Transverse colon (tissue), 4 donors: ENCODE results near the gene SIT1. TPM values are rescaled to one million over a fixed set of nuclear protein-coding genes. Genes with fewer than 3 reads are reported as not detected.

ENCODE experiments used
- DNase-seq: peaks from one replicate; pipeline ENCODE4 v3.0.0-alpha.2; 2019
- H3K27ac ChIP-seq, 4 donors: fragments of 200-600 bp; sonication (generic); 2 replicates each; pipeline ENCODE4 v1.5.1; 2016 to 2018; ENCODE audit warnings: inconsistent platforms in 4 of 4
- H3K27me3 ChIP-seq: fragments of 200-600 bp; sonication (generic); 2 replicates; pipeline ENCODE4 v1.5.1; 2017; ENCODE audit warnings: inconsistent platforms
- H3K36me3 ChIP-seq, 4 donors: fragments of 200-600 bp; sonication (generic); 2 replicates each; pipeline ENCODE4 v1.5.1; 2017 to 2019; ENCODE audit warnings: inconsistent platforms in 4 of 4
- H3K4me1 ChIP-seq, 4 donors: fragments of 200-600 bp; sonication (generic); 2 replicates each; pipeline ENCODE4 v1.5.1; 2017 to 2020; ENCODE audit warnings: inconsistent platforms in 4 of 4
- H3K4me3 ChIP-seq, 4 donors: fragments of 200-600 bp; sonication (generic); 1 replicate in 1 of 4; 2 replicates in 3 of 4; pipeline versions ENCODE4 v1.5.1 to v1.6.1; 2017 to 2019; ENCODE audit warnings: inconsistent platforms in 4 of 4
- H3K9me3 ChIP-seq, 2 donors: fragments of 200-600 bp; sonication (generic); 2 replicates each; pipeline ENCODE4 v1.5.1; 2017 to 2019; ENCODE audit warnings: inconsistent platforms in 2 of 2
- EP300 ChIP-seq: sonication (generic); formaldehyde crosslinking; IDR thresholded peaks from one replicate; pipeline ENCODE4 v1.6.1; 2017; ENCODE audit warnings: antibody characterized with exemption, low read depth
- POLR2A ChIP-seq: fragments of 450-650 bp; IDR thresholded peaks from one replicate; pipeline ENCODE4 v1.6.1; 2016; ENCODE audit warnings: antibody characterized with exemption, mild to moderate bottlenecking, moderate library complexity
- POLR2AphosphoS5 ChIP-seq, 3 donors: sonication (generic); formaldehyde crosslinking; IDR thresholded peaks; one replicate each; pipeline ENCODE4 v1.6.1; 2016; ENCODE audit warnings: antibody characterized with exemption in 3 of 3
- WGBS, 2 donors: methylation state at CpG; one replicate each; pipeline ENCODE4 v1.1.5; 2018; ENCODE audit warnings: low coverage in 1 of 2; 5-methylcytosine and 5-hydroxymethylcytosine counted together
- in situ Hi-C, 4 donors: fragments of 200-750 bp; cut with MboI; loops; one replicate each; pipeline versions ENCODE4 v1.15.0 to v1.15.1; 2017; ENCODE audit warnings: low sequenced_read_pairs in 3 of 4, low pct_ligation_motif_present in 1 of 4, low pct_unique_long_range_greater_than_20kb in 1 of 4
- intact Hi-C: fragments of 100-400 bp; cut with DNase I; formaldehyde crosslinking; loops from one replicate; pipeline ENCODE4 v1.15.1; 2023; ENCODE audit warnings: low total_unique reads
- total RNA-seq, 4 donors: library from RNA; depleted of rRNA; stranded (reverse); fragments of >200 nt; gene quantifications; one replicate each; pipeline ENCODE4 v1.1.0, GENCODE V29; 2016
- TF ChIP-seq, protein P1 (sequence below), 5 experiments: fragments of 200-600 bp in 3 of 5; fragments of 450-650 bp in 2 of 5; sonication (generic) in 3 of 5; IDR thresholded peaks; 1 replicate in 2 of 5; 2 replicates in 3 of 5; pipeline ENCODE4 v1.5.1; 2016 to 2017; ENCODE audit warnings: antibody characterized with exemption in 5 of 5, inconsistent platforms in 3 of 5, mild to moderate bottlenecking in 2 of 5, moderate library complexity in 1 of 5

The SIT1 gene
- total RNA-seq, 4 donors from 2014 or later, result 1.2 to 6.7 (median 3.8) TPM; not detected in 1

DNA sequence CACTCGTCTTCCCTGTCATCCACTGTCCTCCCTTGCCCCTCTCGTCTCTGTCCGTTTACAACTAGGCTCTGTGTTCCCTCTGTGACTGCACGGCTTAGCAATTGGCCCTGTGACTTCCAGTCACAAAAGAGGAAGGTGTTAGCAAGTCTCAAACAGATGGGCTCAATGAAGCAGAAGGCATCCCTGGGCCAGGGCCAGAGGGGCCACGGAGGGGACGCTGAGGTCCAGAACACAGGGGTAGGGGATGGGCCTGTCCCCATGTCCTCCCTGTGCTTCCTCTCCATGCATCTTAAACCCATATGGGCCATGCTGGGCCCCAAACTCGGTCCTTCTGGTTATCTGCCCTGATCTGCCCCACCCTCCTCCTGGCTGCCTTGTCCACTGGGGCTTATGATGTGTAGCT, 32.4 kb downstream of the SIT1 start, which contains the start of gene CD72:
TSS of gene CD72 (minus strand) at position 89 of the 403 bp plus-strand sequence. CDS start 110 bp downstream, outside the sequence.
- H3K36me3 ChIP-seq, result no peaks in the 10 kb centered on the region
- peak; percentile 32 for DNase-seq
- WGBS, 2 donors, result 71 to 80% methylated on average over 1 to 7 of the region's 7 CpGs
- H3K27ac ChIP-seq, result peak within 1 kb of the TSS in 3 of 4 donors; percentile 26 to 62 (median 59)
- no peaks in the 10 kb centered on the region for H3K9me3 ChIP-seq
- no peaks in the 10 kb centered on the region for H3K27me3 ChIP-seq
- peaks cover 3 to 9% (median 8%) of the 10 kb centered on the region in 4 donors for H3K4me1 ChIP-seq
- TF ChIP-seq, protein P1, sequence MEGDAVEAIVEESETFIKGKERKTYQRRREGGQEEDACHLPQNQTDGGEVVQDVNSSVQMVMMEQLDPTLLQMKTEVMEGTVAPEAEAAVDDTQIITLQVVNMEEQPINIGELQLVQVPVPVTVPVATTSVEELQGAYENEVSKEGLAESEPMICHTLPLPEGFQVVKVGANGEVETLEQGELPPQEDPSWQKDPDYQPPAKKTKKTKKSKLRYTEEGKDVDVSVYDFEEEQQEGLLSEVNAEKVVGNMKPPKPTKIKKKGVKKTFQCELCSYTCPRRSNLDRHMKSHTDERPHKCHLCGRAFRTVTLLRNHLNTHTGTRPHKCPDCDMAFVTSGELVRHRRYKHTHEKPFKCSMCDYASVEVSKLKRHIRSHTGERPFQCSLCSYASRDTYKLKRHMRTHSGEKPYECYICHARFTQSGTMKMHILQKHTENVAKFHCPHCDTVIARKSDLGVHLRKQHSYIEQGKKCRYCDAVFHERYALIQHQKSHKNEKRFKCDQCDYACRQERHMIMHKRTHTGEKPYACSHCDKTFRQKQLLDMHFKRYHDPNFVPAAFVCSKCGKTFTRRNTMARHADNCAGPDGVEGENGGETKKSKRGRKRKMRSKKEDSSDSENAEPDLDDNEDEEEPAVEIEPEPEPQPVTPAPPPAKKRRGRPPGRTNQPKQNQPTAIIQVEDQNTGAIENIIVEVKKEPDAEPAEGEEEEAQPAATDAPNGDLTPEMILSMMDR (IDR thresholded peaks at IDR 0.05), result no peak
- no peak for TF ChIP-seq EP300
- peak in 1 of 3 donors; percentile 43 for TF ChIP-seq POLR2AphosphoS5 (IDR thresholded peaks at IDR 0.05)
- in situ Hi-C loops, result no loop called here
- H3K4me3 ChIP-seq, result peak within 1 kb of the TSS in 3 of 4 donors; percentile 10 to 38 (median 37)
- intact Hi-C loops, result no loop called here

- peaks cover 3 to 9% (median 8%) of the 10 kb centered on the region in 4 donors for H3K4me1 ChIP-seq
- TF ChIP-seq EP300 (no peak), POLR2AphosphoS5 (IDR thresholded peaks at IDR 0.05) (no peak), POLR2A (no peak)
- TF ChIP-seq, protein P1 (IDR thresholded peaks at IDR 0.05), result no peak
- in situ Hi-C loops (no loop called here), intact Hi-C loops (no loop called here)
- H3K27me3 ChIP-seq, result no peaks in the 10 kb centered on the region
- H3K9me3 ChIP-seq, result no peaks in the 10 kb centered on the region
- H3K4me3 ChIP-seq, result peak overlapping the region in 3 of 4 donors; percentile 10 to 38 (median 37)
- DNase-seq, result no peak
- no peaks in the 10 kb centered on the region for H3K36me3 ChIP-seq
- 67 to 75% methylated on average over 7 to 8 of the region's 8 CpGs for WGBS, 2 donors
- H3K27ac ChIP-seq, result peak overlapping the region in 1 of 4 donors; percentile 5
Observed at GRCh38 chr9:35617548-35617947, 33.2 kb downstream of the SIT1 start.

- in situ Hi-C loops, result no loop called here
- Histone ChIP-seq H3K4me3 (peak overlapping the region; percentile 10 to 38 (median 26)), H3K36me3 (no peaks in the 10 kb centered on the region), H3K27ac (peak overlapping the region in 1 of 4 donors; percentile 5), H3K9me3 (no peaks in the 10 kb centered on the region), H3K27me3 (no peaks in the 10 kb centered on the region), H3K4me1 (peaks cover 3 to 9% (median 8%) of the 10 kb centered on the region in 4 donors)
- WGBS, 2 donors, result 5 to 11% methylated on average over 20 to 45 of the region's 51 CpGs
- intact Hi-C loops, result no loop called here
- peak; percentile 82 for DNase-seq
- TF ChIP-seq POLR2A, result no peak
- no peak for TF ChIP-seq EP300
- TF ChIP-seq POLR2AphosphoS5 (IDR thresholded peaks at IDR 0.05), result no peak
- TF ChIP-seq, protein P1 (IDR thresholded peaks at IDR 0.05), result peak in 1 of 5 experiments; percentile 17
Observed at GRCh38 chr9:35616681-35617459, 33.9 kb downstream of the SIT1 start.

GRCh38 chr9:35615981-35616680, 34.6 kb downstream of the SIT1 start:
- no peak for DNase-seq
- H3K4me1 ChIP-seq, result peaks cover 3 to 9% (median 8%) of the 10 kb centered on the region in 4 donors
- no peak overlapping the region for H3K27ac ChIP-seq
- intact Hi-C loops, result no loop called here
- no peaks in the 10 kb centered on the region for H3K9me3 ChIP-seq
- H3K36me3 ChIP-seq, result no peaks in the 10 kb centered on the region
- H3K4me3 ChIP-seq, result no peak overlapping the region
- in situ Hi-C loops, result no loop called here
- H3K27me3 ChIP-seq, result no peaks in the 10 kb centered on the region
- WGBS, 2 donors, result 87 to 100% methylated on average over 1 to 17 of the region's 17 CpGs
- TF ChIP-seq POLR2A, result no peak
- no peak for TF ChIP-seq EP300
- TF ChIP-seq, protein P1 (IDR thresholded peaks at IDR 0.05), result no peak
- no peak for TF ChIP-seq POLR2AphosphoS5 (IDR thresholded peaks at IDR 0.05)
